ENCODE measurements around the gene FEN1. TPM values are rescaled to one million over a fixed set of nuclear protein-coding genes. Genes with fewer than 3 reads are reported as not detected.

The FEN1 gene
- total and polyA plus RNA-seq, 2 experiments from 2014 or later = 15.4 to 21.0 TPM

DNA sequence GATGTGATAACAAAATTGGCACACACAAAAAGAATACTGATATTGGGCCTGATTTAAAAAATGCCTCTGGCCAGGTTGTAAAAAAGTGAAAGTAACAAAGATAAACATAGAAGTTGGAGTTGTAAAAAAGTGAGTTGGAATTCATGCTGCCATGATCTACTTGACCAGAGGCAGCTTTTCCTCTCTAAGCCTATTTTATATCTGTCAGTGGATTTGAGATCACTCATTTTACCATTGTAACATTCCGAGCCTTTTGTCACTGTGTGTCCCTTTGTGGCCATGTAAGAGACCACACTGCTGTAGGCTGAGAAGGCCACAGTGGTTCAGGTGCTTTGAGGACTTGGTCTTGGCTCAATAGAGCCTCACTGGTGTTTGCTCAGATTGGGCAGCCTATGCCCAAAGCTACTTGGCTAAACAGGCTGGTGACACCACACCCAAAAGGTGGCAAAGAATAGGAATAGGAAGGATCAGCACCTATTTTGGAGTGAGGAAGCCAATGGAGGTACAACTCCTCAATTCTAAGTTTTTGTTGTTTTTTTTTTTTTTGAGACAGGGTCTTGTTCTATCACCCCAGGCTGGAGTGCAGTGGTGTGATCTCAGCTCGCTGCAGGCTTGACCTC, 7.1 kb downstream of the FEN1 start:
- H3K4me3 ChIP-seq = no peak overlapping the region
- no peak for DNase-seq (ENCODE audit: low spot score)
- H3K79me2 ChIP-seq = peaks cover 24% of the 10 kb centered on the region
- no peaks in the 10 kb centered on the region for H3K27me3 ChIP-seq
- no peaks in the 10 kb centered on the region for H3K36me3 ChIP-seq (replicated peaks; ENCODE audit: insufficient read depth, low read depth)
- TF ChIP-seq, protein P1, sequence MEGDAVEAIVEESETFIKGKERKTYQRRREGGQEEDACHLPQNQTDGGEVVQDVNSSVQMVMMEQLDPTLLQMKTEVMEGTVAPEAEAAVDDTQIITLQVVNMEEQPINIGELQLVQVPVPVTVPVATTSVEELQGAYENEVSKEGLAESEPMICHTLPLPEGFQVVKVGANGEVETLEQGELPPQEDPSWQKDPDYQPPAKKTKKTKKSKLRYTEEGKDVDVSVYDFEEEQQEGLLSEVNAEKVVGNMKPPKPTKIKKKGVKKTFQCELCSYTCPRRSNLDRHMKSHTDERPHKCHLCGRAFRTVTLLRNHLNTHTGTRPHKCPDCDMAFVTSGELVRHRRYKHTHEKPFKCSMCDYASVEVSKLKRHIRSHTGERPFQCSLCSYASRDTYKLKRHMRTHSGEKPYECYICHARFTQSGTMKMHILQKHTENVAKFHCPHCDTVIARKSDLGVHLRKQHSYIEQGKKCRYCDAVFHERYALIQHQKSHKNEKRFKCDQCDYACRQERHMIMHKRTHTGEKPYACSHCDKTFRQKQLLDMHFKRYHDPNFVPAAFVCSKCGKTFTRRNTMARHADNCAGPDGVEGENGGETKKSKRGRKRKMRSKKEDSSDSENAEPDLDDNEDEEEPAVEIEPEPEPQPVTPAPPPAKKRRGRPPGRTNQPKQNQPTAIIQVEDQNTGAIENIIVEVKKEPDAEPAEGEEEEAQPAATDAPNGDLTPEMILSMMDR (IDR thresholded peaks at IDR 0.05; ENCODE audit: poor library complexity) = no peak
- no peak for TF ChIP-seq EZH2 (IDR thresholded peaks at IDR 0.05; ENCODE audit: borderline replicate concordance)
- H3K4me2 ChIP-seq = no peak overlapping the region
- no peaks in the 10 kb centered on the region for H3K9me3 ChIP-seq (ENCODE audit: low read depth)
- no peak overlapping the region for H3K27ac ChIP-seq
- H3K4me1 ChIP-seq (ENCODE audit: insufficient read depth) = no peaks in the 10 kb centered on the region
- WGBS (ENCODE audit: low lambda C conversion rate, missing lambda C conversion rate) = 89% methylated on average over 2 of the region's 2 CpGs
- H4K20me1 ChIP-seq (ENCODE audit: insufficient read depth, poor library complexity, severe bottlenecking) = no peaks in the 10 kb centered on the region
- H2AFZ ChIP-seq = no peak overlapping the region
- no peaks in the 10 kb centered on the region for H3K9me2 ChIP-seq (replicated peaks; ENCODE audit: insufficient read depth)

DNA sequence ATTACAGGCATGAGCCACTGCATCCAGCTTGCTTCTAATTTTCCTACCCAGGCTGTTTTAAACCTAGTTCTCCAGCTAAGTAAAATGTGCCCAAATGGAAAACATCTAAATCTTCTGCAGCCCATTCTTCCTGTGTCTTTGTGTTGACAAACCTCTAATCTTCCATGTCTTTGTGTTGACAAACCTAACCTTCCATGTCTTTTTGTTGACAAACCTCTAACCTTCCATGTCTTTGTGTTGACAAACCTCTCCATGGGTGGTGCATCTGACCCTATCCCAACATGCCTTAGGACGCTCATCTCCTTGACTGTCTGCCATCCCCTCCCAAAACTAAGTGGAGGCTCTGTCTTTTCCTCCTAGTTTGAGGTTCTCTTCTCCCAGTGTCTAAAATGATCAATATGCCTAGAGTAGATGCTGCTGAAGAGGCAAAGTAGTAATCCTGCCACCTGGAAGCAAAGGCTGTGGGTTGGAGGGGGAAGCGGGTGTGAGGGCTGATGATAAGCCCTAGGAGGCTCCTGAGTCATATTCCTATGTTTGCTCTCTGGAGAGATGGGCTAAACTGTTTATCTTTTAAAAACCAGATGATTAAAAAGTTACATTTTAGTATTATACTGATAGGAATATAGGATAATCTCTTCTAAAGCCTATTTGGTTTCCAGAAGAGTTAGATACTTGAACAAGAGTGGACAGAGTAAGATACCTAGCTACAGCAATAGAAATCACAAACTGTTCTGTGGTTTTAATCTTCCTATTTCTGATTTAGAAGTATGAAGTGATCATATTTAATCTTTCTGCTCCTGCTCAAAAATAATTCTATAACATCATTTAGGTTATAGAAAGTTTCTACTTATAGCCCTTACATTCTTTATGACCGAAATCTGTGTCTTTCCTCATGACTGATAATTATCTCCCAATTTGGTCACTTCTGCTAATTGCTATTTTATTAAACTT, 7.9 kb downstream of the FEN1 start:
- Histone ChIP-seq H3K27ac (no peak overlapping the region), H3K4me3 (no peak overlapping the region), H3K36me3 (replicated peaks; ENCODE audit: insufficient read depth, low read depth) (no peaks in the 10 kb centered on the region), H3K9me2 (replicated peaks; ENCODE audit: insufficient read depth) (no peaks in the 10 kb centered on the region), H3K4me1 (ENCODE audit: insufficient read depth) (no peaks in the 10 kb centered on the region), H4K20me1 (ENCODE audit: insufficient read depth, poor library complexity, severe bottlenecking) (no peaks in the 10 kb centered on the region), H3K9me3 (ENCODE audit: low read depth) (no peaks in the 10 kb centered on the region), H3K4me2 (no peak overlapping the region), H2AFZ (no peak overlapping the region), H3K27me3 (no peaks in the 10 kb centered on the region), H3K79me2 (peaks cover 15% of the 10 kb centered on the region)
- TF ChIP-seq, protein P1 (IDR thresholded peaks at IDR 0.05; ENCODE audit: poor library complexity) = no peak
- DNase-seq (ENCODE audit: low spot score) = no peak
- 84% methylated on average over 3 of the region's 3 CpGs for WGBS (ENCODE audit: low lambda C conversion rate, missing lambda C conversion rate)

GRCh38 chr11:61802605-61803004, 9.9 kb downstream of the FEN1 start:
- no peaks in the 10 kb centered on the region for H3K4me1 ChIP-seq (ENCODE audit: insufficient read depth)
- no peak overlapping the region for H2AFZ ChIP-seq
- no peak overlapping the region for H3K4me2 ChIP-seq
- no peaks in the 10 kb centered on the region for H3K36me3 ChIP-seq (replicated peaks; ENCODE audit: insufficient read depth, low read depth)
- H3K9me3 ChIP-seq (ENCODE audit: low read depth) = no peaks in the 10 kb centered on the region
- H3K27ac ChIP-seq = no peak overlapping the region
- no peaks in the 10 kb centered on the region for H4K20me1 ChIP-seq (ENCODE audit: insufficient read depth, poor library complexity, severe bottlenecking)
- H3K79me2 ChIP-seq = peaks cover 11% of the 10 kb centered on the region
- WGBS (ENCODE audit: low lambda C conversion rate, missing lambda C conversion rate) = 98% methylated on average over 6 of the region's 6 CpGs
- no peak overlapping the region for H3K4me3 ChIP-seq
- TF ChIP-seq EZH2phosphoT487 (IDR thresholded peaks at IDR 0.05; ENCODE audit: low read depth, severe bottlenecking, unreplicated experiment) = no peak
- TF ChIP-seq EZH2 (IDR thresholded peaks at IDR 0.05; ENCODE audit: borderline replicate concordance) = no peak
- TF ChIP-seq, protein P1 (IDR thresholded peaks at IDR 0.05; ENCODE audit: poor library complexity) = no peak
- no peaks in the 10 kb centered on the region for H3K27me3 ChIP-seq
- DNase-seq (ENCODE audit: low spot score) = no peak
- H3K9me2 ChIP-seq (replicated peaks; ENCODE audit: insufficient read depth) = no peaks in the 10 kb centered on the region
